AG10803 (cell line): ENCODE measurements around the gene C1S.

Experiments used
- DNase-seq: peaks from one replicate; pipeline ENCODE4 v3.0.0; 2010; ENCODE audit warnings: low read depth
- H3K4me3 ChIP-seq: 2 replicates; pipeline ENCODE4 v1.5.1; 2011; ENCODE audit warnings: mild to moderate bottlenecking, low read length, control low read depth
- CTCF ChIP-seq: conservative IDR thresholded peaks from 2 replicates; pipeline ENCODE4 v1.5.1; 2011; ENCODE audit warnings: mild to moderate bottlenecking, low read length, control low read depth, inconsistent platforms

C1S gene

GRCh38 chr12:7075518-7075917, 15.0 kb downstream of the C1S start:
- DNase-seq: peak; percentile 31
- TF ChIP-seq CTCF: no peak
- no peak overlapping the region for H3K4me3 ChIP-seq

GRCh38 chr12:7075939-7076338, 15.4 kb downstream of the C1S start:
- TF ChIP-seq CTCF: no peak
- DNase-seq: peak; percentile 88

DNA sequence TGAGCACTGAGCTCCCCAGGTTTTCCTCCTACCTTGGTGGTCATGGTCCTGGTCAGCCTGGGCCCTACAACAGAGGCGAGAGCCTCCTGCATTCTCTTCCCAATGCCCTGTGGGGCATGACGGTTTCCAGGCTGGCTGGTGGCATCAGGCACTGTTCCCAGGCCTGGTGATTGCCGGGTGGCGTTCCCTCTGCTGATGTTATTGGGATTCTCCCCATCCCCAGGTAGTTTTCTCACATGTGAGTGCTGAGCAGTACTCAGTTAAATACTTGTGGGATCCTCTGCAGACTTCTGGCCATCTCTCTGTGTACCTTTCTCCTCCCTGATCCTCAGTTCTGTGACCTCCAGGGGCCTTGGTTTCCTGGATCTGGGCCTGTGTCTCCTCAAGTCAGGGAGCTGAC, 16.0 kb downstream of the C1S start:
- DNase-seq: no peak
- TF ChIP-seq CTCF: no peak
- H3K4me3 ChIP-seq: no peak overlapping the region

More at GRCh38 chr12:7075939-7076338, 15.4 kb downstream of the C1S start:
- no peak overlapping the region for H3K4me3 ChIP-seq

GRCh38 chr12:7078163-7078562, 17.6 kb downstream of the C1S start:
- H3K4me3 ChIP-seq: no peak overlapping the region
- DNase-seq: no peak
- TF ChIP-seq CTCF: no peak

DNA sequence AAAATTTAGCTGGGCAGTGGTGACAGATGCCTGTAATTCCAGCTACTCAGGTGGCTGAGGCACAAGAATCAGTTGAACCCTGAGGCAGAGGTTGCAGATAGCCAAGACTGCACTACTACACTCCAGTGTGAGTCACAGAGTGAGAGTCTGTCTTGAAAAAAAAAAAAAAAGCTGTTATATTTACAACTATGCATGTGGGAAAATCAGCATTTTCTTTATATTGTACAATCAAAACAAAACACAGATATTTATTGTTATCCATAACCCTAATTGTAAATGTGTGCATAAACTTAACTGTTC, 19.3 kb downstream of the C1S start:
- peak; percentile 56 for DNase-seq
- no peak overlapping the region for H3K4me3 ChIP-seq
- TF ChIP-seq CTCF: no peak

DNA sequence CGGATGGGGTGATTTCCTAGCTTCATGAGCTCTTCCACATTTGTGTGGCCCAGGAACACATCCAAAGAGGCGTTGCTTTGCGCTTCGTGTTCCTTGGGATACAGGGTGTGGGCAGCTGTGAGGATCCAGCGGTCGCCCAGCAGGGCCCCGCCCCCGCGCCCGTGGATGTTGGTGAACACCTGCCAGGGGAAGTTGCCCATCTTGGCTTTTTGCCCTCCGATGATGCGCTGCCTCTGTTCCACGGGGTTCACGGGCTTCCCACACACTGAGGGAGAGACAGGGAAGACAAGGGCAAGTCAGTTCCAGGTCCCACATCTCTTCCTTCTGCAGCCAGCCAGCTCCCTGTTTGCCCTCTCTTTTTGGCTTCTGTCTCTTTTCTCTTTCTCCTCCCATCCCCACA, 20.5 kb downstream of the C1S start:
- TF ChIP-seq CTCF: no peak
- DNase-seq: no peak

GRCh38 chr12:7083125-7083524, 22.6 kb downstream of the C1S start:
- no peak for TF ChIP-seq CTCF

More for the DNA sequence above, 20.5 kb downstream of the C1S start:
- no peak overlapping the region for H3K4me3 ChIP-seq

More at GRCh38 chr12:7083125-7083524, 22.6 kb downstream of the C1S start:
- no peak overlapping the region for H3K4me3 ChIP-seq
- no peak for DNase-seq
